Endothelial cell of umbilical vein (primary cell): ENCODE data around the gene P2RY6. TPM values are rescaled to one million over a fixed set of nuclear protein-coding genes. Genes with fewer than 3 reads are reported as not detected.

Experiments used
- BruUV-seq: library from RNA; stranded (reverse); fragments of 400-500 nt; replicated peaks from 2 replicates; lab custom pipeline; 2021; lab: Mats Ljungman, UMichigan
- CTCF ChIA-PET: fragments of 300-600, 350-600 bp; sonication (Branson Sonifier 250); formaldehyde crosslinking; loops from one replicate; lab custom pipeline; 2021; ENCODE audit warnings: antibody characterized with exemption, inconsistent platforms; lab: Charles Lee
- POLR2A ChIA-PET: fragments of 300-600, 350-600 bp; sonication (Branson Sonifier 250); formaldehyde crosslinking; loops from one replicate; lab custom pipeline; 2021; ENCODE audit warnings: antibody characterized with exemption, inconsistent platforms; lab: Charles Lee
- DNase-seq: peaks from one replicate; pipeline ENCODE4 v3.0.0-alpha.2; 2011; ENCODE audit warnings: low read depth, low spot score
- FAIRE-seq: peaks from 2 replicates; lab custom pipeline; 2011; peaks lifted over from hg19 to GRCh38; lab: Jason Lieb, UNC
- H2AFZ ChIP-seq: 2 replicates; pipeline ENCODE4 v1.6.0; 2012; ENCODE audit warnings: low read depth, low read length, control low read depth, inconsistent platforms
- H3K27ac ChIP-seq: 2 replicates; pipeline ENCODE4 v1.5.1; 2011; ENCODE audit warnings: low read depth, mild to moderate bottlenecking, control low read depth, low read length, moderate library complexity; ENCODE audit not compliant: insufficient read depth
- H3K27me3 ChIP-seq, 2 experiments: 2 replicates each; pipeline versions ENCODE4 v1.6.0 to v1.6.1; 2011; ENCODE audit warnings: low read length in 2 of 2, mixed read lengths in 1 of 2; ENCODE audit not compliant: control insufficient read depth in 2 of 2, insufficient read depth in 2 of 2
- H3K36me3 ChIP-seq, 2 experiments: 2 replicates in 1 of 2; 3 replicates in 1 of 2; pipeline ENCODE4 v1.5.1; 2011; ENCODE audit warnings: low read length in 2 of 2, mild to moderate bottlenecking in 1 of 2, moderate library complexity in 1 of 2; ENCODE audit not compliant: control insufficient read depth in 2 of 2, insufficient read depth in 2 of 2; ENCODE audit errors: extremely low read depth in 1 of 2
- H3K4me1 ChIP-seq: 3 replicates; pipeline ENCODE4 v1.5.1; 2011; ENCODE audit warnings: mild to moderate bottlenecking, low read length; ENCODE audit not compliant: control insufficient read depth, insufficient read depth; ENCODE audit errors: extremely low read depth
- H3K4me2 ChIP-seq: 2 replicates; pipeline ENCODE4 v1.6.1; 2011; ENCODE audit warnings: low read length, control low read depth, mixed read lengths; ENCODE audit not compliant: insufficient read depth
- H3K4me3 ChIP-seq, 3 experiments: fragments of 200-600 bp in 1 of 3; sonication (generic), shearing (Covaris generic) in 1 of 3; replicated peaks in 1 of 3; 2 replicates each; pipeline ENCODE4 v1.5.1; 2011 to 2016; ENCODE audit warnings: control low read depth in 3 of 3, low read length in 3 of 3, mild to moderate bottlenecking in 2 of 3, inconsistent platforms in 1 of 3, low read depth in 1 of 3, moderate library complexity in 1 of 3; ENCODE audit not compliant: insufficient read depth in 1 of 3
- H3K79me2 ChIP-seq: 2 replicates; pipeline ENCODE4 v1.6.0; 2012; ENCODE audit warnings: low read length, inconsistent platforms; ENCODE audit not compliant: control insufficient read depth, insufficient read depth
- H3K9ac ChIP-seq: replicated peaks from 2 replicates; pipeline ENCODE3; 2011; ENCODE audit warnings: low read length, control low read depth; ENCODE audit not compliant: insufficient read depth; ENCODE audit errors: extremely low read depth
- H3K9me1 ChIP-seq: replicated peaks from 3 replicates; pipeline ENCODE4 v1.6.0; 2011; ENCODE audit warnings: mild to moderate bottlenecking, low read length; ENCODE audit not compliant: control insufficient read depth, insufficient read depth; ENCODE audit errors: extremely low read depth
- H3K9me3 ChIP-seq: replicated peaks from 2 replicates; pipeline ENCODE4 v1.5.1; 2012; ENCODE audit warnings: low read length, inconsistent platforms; ENCODE audit not compliant: control insufficient read depth, insufficient read depth
- H4K20me1 ChIP-seq: replicated peaks from 2 replicates; pipeline ENCODE3; 2011; ENCODE audit warnings: mild to moderate bottlenecking, low read length; ENCODE audit not compliant: control insufficient read depth, insufficient read depth; ENCODE audit errors: extremely low read depth
- CTCF ChIP-seq, 2 donors: IDR thresholded peaks; 1 replicate in 1 of 2; 2 replicates in 1 of 2; pipeline ENCODE4 v1.5.1; 2011; ENCODE audit warnings: low read length in 2 of 2, mild to moderate bottlenecking in 2 of 2, moderate library complexity in 2 of 2, control low read depth in 1 of 2, inconsistent platforms in 1 of 2, low read depth in 1 of 2; ENCODE audit not compliant: insufficient read depth in 1 of 2; ENCODE audit errors: extremely low read depth in 1 of 2
- EZH2 ChIP-seq: IDR thresholded peaks from 2 replicates; pipeline ENCODE4 v1.6.1; 2012; ENCODE audit warnings: borderline replicate concordance, low read depth, mild to moderate bottlenecking, moderate library complexity, low read length, inconsistent platforms; ENCODE audit not compliant: severe bottlenecking
- FOS ChIP-seq: IDR thresholded peaks from 2 replicates; pipeline ENCODE4 v1.6.1; 2011; ENCODE audit warnings: mild to moderate bottlenecking, low read length, moderate library complexity, borderline replicate concordance; ENCODE audit not compliant: insufficient read depth
- GATA2 ChIP-seq: IDR thresholded peaks from 2 replicates; pipeline ENCODE4 v1.7.0; 2011; ENCODE audit warnings: low read depth, mild to moderate bottlenecking, moderate library complexity, mixed read lengths, low read length; ENCODE audit not compliant: insufficient read length, insufficient read depth
- JUN ChIP-seq: IDR thresholded peaks from 2 replicates; pipeline ENCODE4 v1.6.1; 2011; ENCODE audit warnings: borderline replicate concordance, low read depth; ENCODE audit not compliant: insufficient read length, insufficient read depth
- MAX ChIP-seq: IDR thresholded peaks from 2 replicates; pipeline ENCODE4 v1.6.1; 2011; ENCODE audit not compliant: insufficient read depth, insufficient read length
- MYC ChIP-seq: IDR thresholded peaks from one replicate; pipeline ENCODE4 v1.6.1; 2011; ENCODE audit warnings: mild to moderate bottlenecking, low read depth, low read length
- POLR2A ChIP-seq: IDR thresholded peaks from 2 replicates; pipeline ENCODE4 v1.6.1; 2012; ENCODE audit warnings: low read depth, mild to moderate bottlenecking, control low read depth, low read length
- POLR2AphosphoS5 ChIP-seq: IDR thresholded peaks from 2 replicates; pipeline ENCODE4 v1.6.1; 2012; ENCODE audit warnings: low read depth, mild to moderate bottlenecking, control low read depth, low read length, moderate library complexity; ENCODE audit not compliant: insufficient read depth
- dilution Hi-C: fragments of 300-500 bp; cut with MboI; formaldehyde crosslinking; loops from one replicate; pipeline ENCODE4 v1.15.0; 2019; ENCODE audit warnings: low sequenced_read_pairs; ENCODE audit not compliant: extremely low pct_ligation_motif_present
- intact Hi-C: fragments of 100-400 bp; cut with micrococcal nuclease; formaldehyde crosslinking; loops from one replicate; pipeline ENCODE4 v1.10.0; 2022
- polyA plus RNA-seq, 4 experiments: library from polyadenylated mRNA; depleted of rRNA in 3 of 4; stranded (reverse) in 3 of 4; unstranded in 1 of 4; fragments of >200 nt; gene quantifications; 2 replicates each; pipeline versions ENCODE4 v1.2.1 to v1.2.3, GENCODE V29; 2011 to 2012; ENCODE audit warnings: missing spikeins in 1 of 4
- total RNA-seq: library from RNA; stranded (reverse); gene quantifications from 2 replicates; pipeline ENCODE4 v1.2.3, GENCODE V29; 2021

P2RY6 gene
- total and polyA plus RNA-seq, 2 donors (not counting 3 experiments of a cell fraction or from before 2014, with no cell fraction given): 0.47 TPM; not detected in 1

- H3K4me3 ChIP-seq: no peak overlapping the region
- no peak overlapping the region for H3K27ac ChIP-seq
- intact Hi-C loops (no loop called here), dilution Hi-C loops (no loop called here)
- peaks cover 0 to 2% of the 10 kb centered on the region in 2 experiments for H3K27me3 ChIP-seq
- no peak overlapping the region for H2AFZ ChIP-seq
- H3K4me2 ChIP-seq: no peak overlapping the region
- no peaks in the 10 kb centered on the region for H3K79me2 ChIP-seq
- H4K20me1 ChIP-seq: no peaks in the 10 kb centered on the region
- no peak for FAIRE-seq
- no TSS peak for BruUV-seq
- no peak overlapping the region for H3K9ac ChIP-seq
- POLR2A ChIA-PET: no interaction called here
- H3K36me3 ChIP-seq: no peaks in the 10 kb centered on the region
- no peaks in the 10 kb centered on the region for H3K9me1 ChIP-seq
- H3K4me1 ChIP-seq: no peaks in the 10 kb centered on the region
- DNase-seq: no peak
- CTCF ChIA-PET: interaction anchor here (0.5 to 1.8 kb wide), 3 partner anchors 13 to 399 kb away, joined by 3 to 5 read pairs (median 4); no protein-coding TSS in a partner anchor
- no peak for TF ChIP-seq CTCF (IDR thresholded peaks at IDR 0.05; ENCODE audit: extremely low read depth in 1 of 2, insufficient read depth in 1 of 2, low read depth in 1 of 2, low read length in 2 of 2)
- TF ChIP-seq GATA2: no peak
- TF ChIP-seq MAX: no peak
- TF ChIP-seq POLR2A: no peak
- no peak for TF ChIP-seq JUN
- TF ChIP-seq FOS: no peak
- no peak for TF ChIP-seq EZH2
- TF ChIP-seq POLR2AphosphoS5: no peak
- no peak for TF ChIP-seq MYC
- no peaks in the 10 kb centered on the region for H3K9me3 ChIP-seq
Observed at GRCh38 chr11:73274722-73275380, 2.7 kb downstream of the P2RY6 start.
